H9 (cell line): Measurements from ENCODE around the gene C4orf36. TPM values are rescaled to one million over a fixed set of nuclear protein-coding genes. Genes with fewer than 3 reads are reported as not detected.

ENCODE experiments used
- DNase-seq: peaks from one replicate; pipeline ENCODE4 v3.0.0-alpha.2; 2017
- H2AFZ ChIP-seq: one replicate; pipeline ENCODE4 v1.6.1; 2013; ENCODE audit warnings: mild to moderate bottlenecking, low read length, control low read depth, moderate library complexity
- H2AK5ac ChIP-seq: 2 replicates; pipeline ENCODE4 v1.6.1; 2013; ENCODE audit warnings: low read length, control low read depth, mixed read lengths; ENCODE audit not compliant: insufficient read length
- H2BK120ac ChIP-seq: one replicate; pipeline ENCODE4 v1.6.1; 2013; ENCODE audit warnings: low read depth, mild to moderate bottlenecking, low read length, control low read depth, inconsistent platforms; ENCODE audit not compliant: poor library complexity, severe bottlenecking
- H2BK12ac ChIP-seq: 2 replicates; pipeline ENCODE4 v1.6.1; 2013; ENCODE audit warnings: low read length, control low read depth, mixed read lengths, low read depth; ENCODE audit not compliant: insufficient read length
- H2BK15ac ChIP-seq: 2 replicates; pipeline ENCODE4 v1.6.1; 2013; ENCODE audit warnings: low read depth, low read length, control low read depth
- H2BK20ac ChIP-seq: one replicate; pipeline ENCODE4 v1.6.1; 2013; ENCODE audit warnings: low read depth, mild to moderate bottlenecking, low read length, control low read depth, inconsistent platforms; ENCODE audit not compliant: poor library complexity, severe bottlenecking
- H2BK5ac ChIP-seq: 2 replicates; pipeline ENCODE4 v1.6.1; 2013; ENCODE audit warnings: low read length, control low read depth, mixed read lengths; ENCODE audit not compliant: insufficient read length
- H3K14ac ChIP-seq: 2 replicates; pipeline ENCODE4 v1.6.1; 2013; ENCODE audit warnings: low read length, control low read depth; ENCODE audit not compliant: insufficient read depth
- H3K18ac ChIP-seq: 2 replicates; pipeline ENCODE4 v1.6.1; 2013; ENCODE audit warnings: low read depth, mild to moderate bottlenecking, mixed read lengths, low read length, control low read depth; ENCODE audit not compliant: insufficient read length
- H3K23ac ChIP-seq: 2 replicates; pipeline ENCODE4 v1.6.1; 2013; ENCODE audit warnings: low read length, control low read depth, mixed read lengths, low read depth; ENCODE audit not compliant: insufficient read length
- H3K23me2 ChIP-seq: 2 replicates; pipeline ENCODE4 v1.6.1; 2013; ENCODE audit warnings: low read depth, mild to moderate bottlenecking, mixed read lengths, low read length, control low read depth; ENCODE audit not compliant: insufficient read length, poor library complexity, severe bottlenecking
- H3K27ac ChIP-seq: 2 replicates; pipeline ENCODE4 v1.5.1; 2013; ENCODE audit warnings: low read length, control low read depth, mixed read lengths, low read depth; ENCODE audit not compliant: insufficient read length
- H3K27me3 ChIP-seq: 2 replicates; pipeline ENCODE4 v1.6.1; 2013; ENCODE audit warnings: low read length, control low read depth, inconsistent platforms; ENCODE audit not compliant: insufficient read depth
- H3K4ac ChIP-seq: 2 replicates; pipeline ENCODE4 v1.6.1; 2013; ENCODE audit warnings: low read depth, mild to moderate bottlenecking, control low read depth, inconsistent platforms, low read length, moderate library complexity
- H3K4me1 ChIP-seq: 2 replicates; pipeline ENCODE4 v1.6.1; 2013; ENCODE audit warnings: low read length, control low read depth, inconsistent platforms; ENCODE audit not compliant: insufficient read depth
- H3K4me2 ChIP-seq: 2 replicates; pipeline ENCODE4 v1.6.1; 2013; ENCODE audit warnings: low read length, control low read depth, mixed read lengths; ENCODE audit not compliant: insufficient read length, insufficient read depth
- H3K56ac ChIP-seq: 2 replicates; pipeline ENCODE4 v1.6.1; 2013; ENCODE audit warnings: low read depth, mild to moderate bottlenecking, mixed read lengths, low read length, control low read depth; ENCODE audit not compliant: insufficient read length
- H3K79me1 ChIP-seq: 2 replicates; pipeline ENCODE4 v1.6.1; 2013; ENCODE audit warnings: low read depth, mild to moderate bottlenecking, moderate library complexity, low read length, control low read depth, inconsistent platforms; ENCODE audit not compliant: insufficient read depth, poor library complexity, severe bottlenecking
- H3K79me2 ChIP-seq: 2 replicates; pipeline ENCODE4 v1.6.1; 2013; ENCODE audit warnings: low read length, control low read depth, inconsistent platforms; ENCODE audit not compliant: insufficient read depth
- H3K9ac ChIP-seq: 2 replicates; pipeline ENCODE4 v1.6.1; 2013; ENCODE audit warnings: low read length, control low read depth, mixed read lengths; ENCODE audit not compliant: insufficient read length; ENCODE audit errors: extremely low read depth
- H3K9me3 ChIP-seq: one replicate; pipeline ENCODE4 v1.6.1; 2013; ENCODE audit warnings: low read depth, low read length, inconsistent platforms; ENCODE audit not compliant: control insufficient read depth
- H3T11ph ChIP-seq: one replicate; pipeline ENCODE4 v1.6.1; 2013; ENCODE audit warnings: mild to moderate bottlenecking, low read length, control low read depth, inconsistent platforms
- H4K20me1 ChIP-seq: one replicate; pipeline ENCODE4 v1.6.1; 2013; ENCODE audit not compliant: control insufficient read depth, insufficient read length, insufficient read depth
- H4K5ac ChIP-seq: 2 replicates; pipeline ENCODE4 v1.6.1; 2013; ENCODE audit warnings: low read depth, mild to moderate bottlenecking, mixed read lengths, low read length, control low read depth; ENCODE audit not compliant: insufficient read length
- H4K8ac ChIP-seq: replicated peaks from 2 replicates; pipeline ENCODE4 v1.6.1; 2013; ENCODE audit warnings: low read length, control low read depth, mixed read lengths, low read depth; ENCODE audit not compliant: insufficient read length
- H4K91ac ChIP-seq: 2 replicates; pipeline ENCODE4 v1.6.1; 2013; ENCODE audit warnings: low read depth, mild to moderate bottlenecking, moderate library complexity, mixed read lengths, low read length, control low read depth; ENCODE audit not compliant: insufficient read length
- H3K27ac Mint-ChIP-seq, 3 experiments: 2 replicates in 2 of 3; 3 replicates in 1 of 3; pipeline ENCODE4 v1.8.0; 2020 to 2021; ENCODE audit warnings: mixed read lengths in 3 of 3, mild to moderate bottlenecking in 1 of 3, moderate library complexity in 1 of 3
- H3K27me3 Mint-ChIP-seq: 2 replicates; pipeline ENCODE4 v1.8.0; 2021; ENCODE audit warnings: low read depth, mild to moderate bottlenecking, moderate library complexity, mixed read lengths
- H3K36me3 Mint-ChIP-seq, 3 experiments: 2 replicates in 2 of 3; 3 replicates in 1 of 3; pipeline ENCODE4 v1.8.0; 2020 to 2021; ENCODE audit warnings: low read depth in 3 of 3, mixed read lengths in 3 of 3; ENCODE audit not compliant: insufficient read depth in 1 of 3
- H3K4me1 Mint-ChIP-seq, 2 experiments: 2 replicates each; pipeline ENCODE4 v1.8.0; 2020; ENCODE audit warnings: mixed read lengths in 2 of 2
- H3K4me3 Mint-ChIP-seq, 2 experiments: 2 replicates in 1 of 2; 3 replicates in 1 of 2; pipeline ENCODE4 v1.8.0; 2020 to 2021; ENCODE audit warnings: mild to moderate bottlenecking in 2 of 2, mixed read lengths in 2 of 2, moderate library complexity in 1 of 2
- H3K9me3 Mint-ChIP-seq, 2 experiments: 2 replicates in 1 of 2; 3 replicates in 1 of 2; pipeline ENCODE4 v1.8.0; 2020; ENCODE audit warnings: mild to moderate bottlenecking in 2 of 2, mixed read lengths in 2 of 2, moderate library complexity in 1 of 2
- CTCF ChIP-seq: fragments of 200-600 bp; sonication (generic); conservative IDR thresholded peaks from 3 replicates; pipeline ENCODE4 v1.8.0; 2021; ENCODE audit warnings: antibody characterized with exemption, mild to moderate bottlenecking
- WGBS: extraction: QIAGEN DNeasy Blood & Tissue Kit; methylation state at CpG from one replicate; pipeline ENCODE4 v1.1.7; 2013; ENCODE audit warnings: missing lambda C conversion rate, low lambda C conversion rate, mixed read lengths; ENCODE audit not compliant: insufficient read length; ENCODE audit errors: extremely low coverage; 5-methylcytosine and 5-hydroxymethylcytosine counted together
- total RNA-seq: library from RNA; stranded (reverse); gene quantifications from 2 replicates; pipeline ENCODE4 v1.2.1, GENCODE V29; 2021

Gene C4orf36
- total RNA-seq, 1 experiment from 2014 or later: 2.2 TPM

- peaks cover 3% of the 10 kb centered on the region for H3K4me1 ChIP-seq
- H2BK15ac ChIP-seq: no peak overlapping the region
- H3K79me2 ChIP-seq: no peaks in the 10 kb centered on the region
- no peak overlapping the region for H4K91ac ChIP-seq
- H3K9ac ChIP-seq: no peak overlapping the region
- peaks cover 51% of the 10 kb centered on the region for H3K27me3 Mint-ChIP-seq
- H3K27ac ChIP-seq: no peak overlapping the region
- H2BK12ac ChIP-seq: no peak overlapping the region
- H3K23ac ChIP-seq: no peak overlapping the region
- no peaks in the 10 kb centered on the region for H4K20me1 ChIP-seq
- no peak overlapping the region for H3K14ac ChIP-seq
- H3K9me3 ChIP-seq: no peaks in the 10 kb centered on the region
- no peak overlapping the region for H3K4ac ChIP-seq
- WGBS: no CpG with 5 or more reads among the region's 2 CpGs
- TF ChIP-seq CTCF: no peak
- no peaks in the 10 kb centered on the region for H3K23me2 ChIP-seq
- H3K9me3 Mint-ChIP-seq: no peaks in the 10 kb centered on the region; a peak in 1 of 5 replicates
- H2AFZ ChIP-seq: no peak overlapping the region
- H2BK5ac ChIP-seq: no peak overlapping the region
- no peak overlapping the region for H2BK20ac ChIP-seq
- H3K4me3 Mint-ChIP-seq: no peak overlapping the region
- no peak overlapping the region for H3K56ac ChIP-seq
- H3T11ph ChIP-seq: no peak overlapping the region
- H3K4me1 Mint-ChIP-seq: peaks cover 17 to 26% of the 10 kb centered on the region in 2 experiments
- no peak for DNase-seq
- no peaks in the 10 kb centered on the region for H3K36me3 Mint-ChIP-seq
- no peak overlapping the region for H3K4me2 ChIP-seq
- no peak overlapping the region for H2AK5ac ChIP-seq
- H2BK120ac ChIP-seq: no peak overlapping the region
- H3K27me3 ChIP-seq: no peaks in the 10 kb centered on the region
- H4K5ac ChIP-seq: no peak overlapping the region
- no peak overlapping the region for H3K27ac Mint-ChIP-seq
- no peak overlapping the region for H4K8ac ChIP-seq
- no peak overlapping the region for H3K18ac ChIP-seq
- H3K79me1 ChIP-seq: no peaks in the 10 kb centered on the region
Measured at GRCh38 chr4:86855572-86855971, 36.6 kb downstream of the C4orf36 start.
